ENCODE data around the gene ZNF335.
A peak's percentile ranks its signal among the peaks of the same experiment; 100 is the strongest.

ZNF335 gene

DNA sequence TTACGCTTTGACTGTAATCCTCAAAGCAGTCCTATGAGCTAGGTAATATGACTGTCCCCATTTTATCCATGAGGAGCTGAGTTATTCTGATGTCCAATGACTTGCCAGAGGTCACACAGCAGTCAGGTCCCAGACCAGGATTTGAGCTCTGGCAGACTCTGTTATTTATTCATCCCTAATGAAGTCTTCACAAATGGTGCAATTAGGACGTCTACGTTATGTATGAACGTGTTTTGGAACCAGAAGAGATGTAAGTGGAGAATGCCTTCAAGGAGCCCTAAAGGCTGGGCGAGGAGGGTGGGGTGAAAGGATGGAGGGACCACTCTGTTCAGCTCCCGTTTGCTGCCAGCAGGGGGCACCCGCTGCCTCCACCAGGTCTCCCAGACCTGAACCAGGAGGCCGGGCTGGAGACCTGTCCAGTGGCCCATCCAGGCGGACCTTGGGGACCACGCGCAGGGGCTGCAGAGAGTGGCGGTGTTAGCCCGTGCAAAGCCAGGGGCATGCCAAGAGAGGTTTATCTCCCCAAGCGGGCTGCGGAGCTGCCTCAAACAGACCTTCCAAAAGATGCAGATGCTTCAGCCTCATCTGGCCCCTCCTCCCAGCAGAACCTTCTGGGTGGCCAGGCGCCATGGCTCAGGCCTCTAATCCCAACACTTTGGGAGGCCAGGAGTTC, 15.2 kb upstream of the ZNF335 start:
- no peaks in the 10 kb centered on the region for H3K27me3 ChIP-seq (ENCODE audit: insufficient read depth, low read length)
- no peaks in the 10 kb centered on the region for H3K9me3 ChIP-seq (ENCODE audit: insufficient read depth, low read depth, low read length)
- no peaks in the 10 kb centered on the region for H3K36me3 ChIP-seq (ENCODE audit: insufficient read depth, low read length)
- no peak overlapping the region for H3K9ac ChIP-seq (ENCODE audit: low read depth, low read length)
- peaks cover 6% of the 10 kb centered on the region; the same call in 1 of the 2 replicates for H3K4me1 ChIP-seq (ENCODE audit: insufficient read depth, low read length)
- no peak overlapping the region for H3K4me3 ChIP-seq (ENCODE audit: low read length)
- 18% methylated on average over 16 of the region's 16 CpGs for WGBS
- no peak overlapping the region for H3K27ac ChIP-seq (ENCODE audit: low read depth, low read length)

GRCh38 chr20:45985573-45985972, 13.6 kb upstream of the ZNF335 start:
- H3K4me1 ChIP-seq (ENCODE audit: insufficient read depth, low read length): peaks cover 6% of the 10 kb centered on the region; the same call in 1 of the 2 replicates
- no peak overlapping the region for H3K4me3 ChIP-seq (ENCODE audit: low read length)
- no peaks in the 10 kb centered on the region for H3K36me3 ChIP-seq (ENCODE audit: insufficient read depth, low read length)
- no peak overlapping the region for H3K27ac ChIP-seq (ENCODE audit: low read depth, low read length)
- no peaks in the 10 kb centered on the region for H3K9me3 ChIP-seq (ENCODE audit: insufficient read depth, low read depth, low read length)
- WGBS: 82% methylated on average over 7 of the region's 7 CpGs
- no peak overlapping the region for H3K9ac ChIP-seq (ENCODE audit: low read depth, low read length)
- no peaks in the 10 kb centered on the region for H3K27me3 ChIP-seq (ENCODE audit: insufficient read depth, low read length)

DNA sequence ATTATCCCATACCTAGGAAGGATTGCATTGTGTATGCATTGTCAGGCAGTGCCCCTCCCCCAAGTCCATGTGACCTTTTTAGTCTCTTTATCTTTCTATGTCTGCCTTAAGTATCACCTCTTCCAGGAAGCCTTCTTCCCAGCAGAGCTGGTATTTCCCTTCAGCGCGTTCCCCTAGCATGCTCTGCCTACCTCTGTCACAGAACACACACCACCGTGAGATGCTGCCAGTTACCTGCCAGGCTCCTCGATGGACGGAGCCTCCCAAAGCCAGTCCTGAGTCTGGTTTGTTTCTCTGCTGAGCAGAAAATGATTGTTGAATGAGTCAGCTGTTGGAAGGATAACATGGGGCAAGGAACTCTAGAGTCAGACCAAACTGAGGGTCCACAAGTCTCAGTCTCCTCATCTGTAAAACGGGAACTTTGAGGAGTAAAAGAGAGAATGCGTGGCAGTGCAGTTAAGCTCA, 11.3 kb upstream of the ZNF335 start:
- WGBS: 73% methylated on average over 7 of the region's 7 CpGs
- Histone ChIP-seq H3K27me3 (ENCODE audit: insufficient read depth, low read length) (no peaks in the 10 kb centered on the region), H3K36me3 (ENCODE audit: insufficient read depth, low read length) (no peaks in the 10 kb centered on the region), H3K9ac (ENCODE audit: low read depth, low read length) (no peak overlapping the region), H3K4me3 (ENCODE audit: low read length) (no peak overlapping the region), H3K4me1 (ENCODE audit: insufficient read depth, low read length) (peaks cover 6% of the 10 kb centered on the region; the same call in 1 of the 2 replicates), H3K27ac (ENCODE audit: low read depth, low read length) (no peak overlapping the region), H3K9me3 (ENCODE audit: insufficient read depth, low read depth, low read length) (no peaks in the 10 kb centered on the region)

DNA sequence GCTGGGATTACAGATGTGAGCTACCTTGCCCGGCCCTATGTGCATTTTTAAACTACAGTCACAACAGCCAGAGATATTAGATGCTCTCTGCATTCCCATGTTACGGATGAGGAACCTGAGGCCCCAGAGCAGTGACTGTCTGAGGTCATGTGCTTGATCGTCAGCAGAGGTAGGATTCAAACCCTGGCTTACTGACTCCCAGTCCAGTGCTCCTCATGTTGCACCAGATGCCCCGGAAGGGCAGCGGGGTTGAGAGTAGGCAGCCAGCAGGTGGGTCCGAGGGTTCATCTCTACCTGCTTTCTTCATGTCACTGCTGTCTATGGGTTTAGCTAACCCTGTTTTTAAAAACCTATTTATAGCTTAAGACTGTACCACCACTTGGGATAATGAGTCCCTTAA, 9.3 kb upstream of the ZNF335 start:
- WGBS: 90% methylated on average over 6 of the region's 6 CpGs
- H3K9ac ChIP-seq (ENCODE audit: low read depth, low read length): no peak overlapping the region
- H3K27me3 ChIP-seq (ENCODE audit: insufficient read depth, low read length): no peaks in the 10 kb centered on the region
- no peak overlapping the region for H3K4me3 ChIP-seq (ENCODE audit: low read length)
- no peaks in the 10 kb centered on the region for H3K9me3 ChIP-seq (ENCODE audit: insufficient read depth, low read depth, low read length)
- H3K36me3 ChIP-seq (ENCODE audit: insufficient read depth, low read length): no peaks in the 10 kb centered on the region
- peaks cover 6% of the 10 kb centered on the region; the same call in 1 of the 2 replicates for H3K4me1 ChIP-seq (ENCODE audit: insufficient read depth, low read length)
- H3K27ac ChIP-seq (ENCODE audit: low read depth, low read length): no peak overlapping the region

- H3K4me1 ChIP-seq (ENCODE audit: insufficient read depth, low read length): no peaks in the 10 kb centered on the region; the same call in 1 of the 2 replicates
- H3K9ac ChIP-seq (ENCODE audit: low read depth, low read length): no peak overlapping the region
- H3K9me3 ChIP-seq (ENCODE audit: insufficient read depth, low read depth, low read length): no peaks in the 10 kb centered on the region
- H3K4me3 ChIP-seq (ENCODE audit: low read length): no peak overlapping the region
- 93% methylated on average over 6 of the region's 6 CpGs for WGBS
- H3K27me3 ChIP-seq (ENCODE audit: insufficient read depth, low read length): no peaks in the 10 kb centered on the region
- H3K27ac ChIP-seq (ENCODE audit: low read depth, low read length): no peak overlapping the region
- H3K36me3 ChIP-seq (ENCODE audit: insufficient read depth, low read length): no peaks in the 10 kb centered on the region
Measured at GRCh38 chr20:45976086-45976485, 4.1 kb upstream of the ZNF335 start.

DNA sequence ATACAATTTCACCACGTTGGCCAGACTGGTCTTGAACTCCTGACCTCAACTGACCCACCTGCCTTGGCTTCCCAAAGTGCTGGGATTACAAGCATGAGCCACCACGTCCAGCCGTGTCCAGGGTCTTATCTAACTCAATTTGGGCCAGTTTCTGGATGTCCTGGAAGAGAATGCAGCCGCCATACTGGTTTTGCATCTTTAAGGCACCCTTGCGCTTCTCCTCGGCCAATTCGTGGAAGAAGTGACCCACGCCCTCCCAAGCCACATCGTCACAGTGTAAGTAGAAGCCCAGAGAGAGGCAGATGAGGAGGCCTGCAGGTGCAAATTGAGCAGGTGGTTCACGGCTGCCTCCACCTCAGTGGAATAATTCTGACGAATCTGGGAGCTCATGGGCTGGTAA, 3.7 kb upstream of the ZNF335 start:
- 92% methylated on average over 11 of the region's 11 CpGs for WGBS
- H3K9ac ChIP-seq (ENCODE audit: low read depth, low read length): no peak overlapping the region
- no peaks in the 10 kb centered on the region for H3K27me3 ChIP-seq (ENCODE audit: insufficient read depth, low read length)
- H3K4me1 ChIP-seq (ENCODE audit: insufficient read depth, low read length): no peaks in the 10 kb centered on the region; the same call in 1 of the 2 replicates
- no peaks in the 10 kb centered on the region for H3K9me3 ChIP-seq (ENCODE audit: insufficient read depth, low read depth, low read length)
- H3K36me3 ChIP-seq (ENCODE audit: insufficient read depth, low read length): no peaks in the 10 kb centered on the region
- H3K4me3 ChIP-seq (ENCODE audit: low read length): no peak overlapping the region
- H3K27ac ChIP-seq (ENCODE audit: low read depth, low read length): no peak overlapping the region

DNA sequence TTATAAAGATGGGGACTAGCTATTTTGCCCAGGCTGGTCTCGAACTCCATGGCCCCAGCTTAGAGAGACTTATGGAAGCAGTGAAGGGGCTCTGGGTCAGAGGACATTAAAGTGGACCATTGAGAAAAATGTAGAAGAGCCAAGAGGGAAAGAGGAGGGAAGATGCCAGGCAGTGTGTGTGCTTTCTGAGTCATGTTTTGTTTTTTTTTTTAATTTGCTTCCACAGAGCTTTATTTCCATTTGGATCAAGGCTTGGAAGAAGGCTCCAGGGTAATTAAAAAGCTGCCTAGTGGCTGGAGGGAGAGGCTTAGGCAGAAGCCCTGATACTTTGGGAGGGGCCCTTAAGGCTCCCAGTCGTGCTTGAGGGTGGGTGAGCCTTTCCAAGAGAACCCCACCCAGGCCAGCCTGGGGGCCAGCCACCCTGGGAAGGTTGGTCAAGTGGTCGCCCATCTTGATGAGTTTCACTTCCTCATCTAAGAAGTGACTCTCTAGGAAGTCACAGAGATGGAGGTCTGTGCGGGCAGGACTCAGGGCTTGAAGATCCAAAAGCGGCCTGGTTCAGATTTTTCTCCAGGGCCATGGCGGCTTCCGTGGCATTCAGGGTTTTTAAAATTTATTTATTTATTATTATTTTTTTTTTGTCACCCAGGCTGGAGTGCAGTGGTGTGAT, 3.0 kb upstream of the ZNF335 start:
- Histone ChIP-seq H3K9ac (ENCODE audit: low read depth, low read length) (no peak overlapping the region), H3K27ac (ENCODE audit: low read depth, low read length) (no peak overlapping the region), H3K4me1 (ENCODE audit: insufficient read depth, low read length) (peaks cover 4% of the 10 kb centered on the region; the same call in 1 of the 2 replicates), H3K4me3 (ENCODE audit: low read length) (no peak overlapping the region), H3K9me3 (ENCODE audit: insufficient read depth, low read depth, low read length) (no peaks in the 10 kb centered on the region), H3K27me3 (ENCODE audit: insufficient read depth, low read length) (no peaks in the 10 kb centered on the region), H3K36me3 (ENCODE audit: insufficient read depth, low read length) (no peaks in the 10 kb centered on the region)
- 93% methylated on average over 5 of the region's 7 CpGs for WGBS

GRCh38 chr20:45972500-45973183, 639 bp upstream of the ZNF335 start:
- Histone ChIP-seq H3K4me1 (ENCODE audit: insufficient read depth, low read length) (peaks cover 4% of the 10 kb centered on the region; the same call in 1 of the 2 replicates), H3K36me3 (ENCODE audit: insufficient read depth, low read length) (peaks cover 17% of the 10 kb centered on the region), H3K27me3 (ENCODE audit: insufficient read depth, low read length) (no peaks in the 10 kb centered on the region), H3K9ac (ENCODE audit: low read depth, low read length) (peak overlapping the region; percentile 99), H3K27ac (ENCODE audit: low read depth, low read length) (peak overlapping the region; percentile 97), H3K9me3 (ENCODE audit: insufficient read depth, low read depth, low read length) (no peaks in the 10 kb centered on the region), H3K4me3 (ENCODE audit: low read length) (peak overlapping the region; percentile 81)
- 40% methylated on average over 26 of the region's 29 CpGs for WGBS

DNA sequence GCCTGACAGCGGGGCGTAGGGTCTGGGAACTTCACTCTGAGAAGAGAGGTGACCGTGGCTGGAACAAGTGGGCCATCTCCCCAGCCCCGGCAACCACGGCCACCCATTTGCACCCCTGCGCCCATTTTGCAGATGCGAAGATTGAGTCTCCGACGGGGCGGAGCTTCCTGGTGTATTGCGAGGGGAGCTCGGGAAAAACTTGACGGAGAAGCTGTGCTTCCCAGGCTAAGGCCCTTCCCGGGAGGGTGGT, 653 bp downstream of the ZNF335 start:
- Histone ChIP-seq H3K9me3 (ENCODE audit: insufficient read depth, low read depth, low read length) (no peaks in the 10 kb centered on the region), H3K4me3 (ENCODE audit: low read length) (peak overlapping the region; percentile 81), H3K4me1 (ENCODE audit: insufficient read depth, low read length) (peaks cover 4% of the 10 kb centered on the region; the same call in 1 of the 2 replicates), H3K9ac (ENCODE audit: low read depth, low read length) (peak overlapping the region; percentile 99), H3K27me3 (ENCODE audit: insufficient read depth, low read length) (no peaks in the 10 kb centered on the region), H3K27ac (ENCODE audit: low read depth, low read length) (peak overlapping the region; percentile 97), H3K36me3 (ENCODE audit: insufficient read depth, low read length) (peaks cover 26% of the 10 kb centered on the region)
- WGBS: 8% methylated on average over 14 of the region's 14 CpGs

- peaks cover 4% of the 10 kb centered on the region; the same call in 1 of the 2 replicates for H3K4me1 ChIP-seq (ENCODE audit: insufficient read depth, low read length)
- H3K27ac ChIP-seq (ENCODE audit: low read depth, low read length): peak overlapping the region; percentile 97
- WGBS: 42% methylated on average over 34 of the region's 34 CpGs
Measured at GRCh38 chr20:45970646-45971424, 1.2 kb downstream of the ZNF335 start.

More at GRCh38 chr20:45970646-45971424, 1.2 kb downstream of the ZNF335 start:
- Histone ChIP-seq H3K36me3 (ENCODE audit: insufficient read depth, low read length) (peaks cover 28% of the 10 kb centered on the region), H3K9me3 (ENCODE audit: insufficient read depth, low read depth, low read length) (no peaks in the 10 kb centered on the region), H3K9ac (ENCODE audit: low read depth, low read length) (peak overlapping the region; percentile 99), H3K27me3 (ENCODE audit: insufficient read depth, low read length) (no peaks in the 10 kb centered on the region), H3K4me3 (ENCODE audit: low read length) (peak overlapping the region; percentile 81)

Measured in HUES64 (cell line).